Kidney epithelial cell (primary cell): ENCODE data around the gene ARIH2. TPM values are rescaled to one million over a fixed set of nuclear protein-coding genes. Genes with fewer than 3 reads are reported as not detected.

Source experiments
- DNase-seq: peaks from one replicate; pipeline ENCODE4 v3.0.0-alpha.2; 2010; ENCODE audit warnings: low read depth
- H3K27me3 ChIP-seq: 2 replicates; pipeline ENCODE4 v1.6.0; 2011; ENCODE audit warnings: low read length; ENCODE audit not compliant: control insufficient read depth, insufficient read depth
- H3K36me3 ChIP-seq: 2 replicates; pipeline ENCODE4 v1.5.1; 2011; ENCODE audit warnings: low read length; ENCODE audit not compliant: control insufficient read depth, insufficient read depth
- H3K4me3 ChIP-seq: 2 replicates; pipeline ENCODE4 v1.5.1; 2011; ENCODE audit warnings: low read depth, mild to moderate bottlenecking, control low read depth, low read length
- CTCF ChIP-seq: IDR thresholded peaks from 2 replicates; pipeline ENCODE4 v1.5.1; 2011; ENCODE audit warnings: mild to moderate bottlenecking, moderate library complexity, low read length, control low read depth, inconsistent platforms; ENCODE audit not compliant: insufficient read depth, poor library complexity, severe bottlenecking
- total RNA-seq: library from RNA; depleted of rRNA; stranded (reverse); fragments of >200 nt; gene quantifications from 2 replicates; pipeline ENCODE4 v1.2.3, GENCODE V29; 2015

The ARIH2 gene
- total RNA-seq, 1 donor from 2014 or later: 99.9 TPM

- Histone ChIP-seq H3K36me3 (peaks cover 3% of the 10 kb centered on the region), H3K4me3 (no peak overlapping the region), H3K27me3 (no peaks in the 10 kb centered on the region)
- no peak for TF ChIP-seq CTCF
- DNase-seq: no peak
Observed at GRCh38 chr3:49029563-49029884, 110.9 kb downstream of the ARIH2 start.

- no peak for TF ChIP-seq CTCF
- Histone ChIP-seq H3K4me3 (no peak overlapping the region), H3K27me3 (no peaks in the 10 kb centered on the region), H3K36me3 (peaks cover 5% of the 10 kb centered on the region)
- no peak for DNase-seq
Observed at GRCh38 chr3:49030321-49030720, 111.7 kb downstream of the ARIH2 start.

- DNase-seq: no peak
- Histone ChIP-seq H3K27me3 (no peaks in the 10 kb centered on the region), H3K36me3 (peaks cover 4% of the 10 kb centered on the region), H3K4me3 (no peak overlapping the region)
- TF ChIP-seq CTCF: no peak
Observed at GRCh38 chr3:49032646-49033304, 114.1 kb downstream of the ARIH2 start.

GRCh38 chr3:49034650-49035049 is 116.0 kb downstream of the ARIH2 start:
- DNase-seq: no peak
- no peak for TF ChIP-seq CTCF
- Histone ChIP-seq H3K27me3 (no peaks in the 10 kb centered on the region), H3K4me3 (no peak overlapping the region), H3K36me3 (peaks cover 4% of the 10 kb centered on the region)

GRCh38 chr3:49035281-49035680 is 116.6 kb downstream of the ARIH2 start:
- no peak for DNase-seq
- H3K36me3 ChIP-seq: peaks cover 4% of the 10 kb centered on the region
- no peak for TF ChIP-seq CTCF
- no peak overlapping the region for H3K4me3 ChIP-seq
- no peaks in the 10 kb centered on the region for H3K27me3 ChIP-seq

Other genes with a start within 250 kb of the ARIH2 start
- gene NCKIPSD, start 232.9 kb upstream of the ARIH2 start, total RNA-seq: 15.3 and 34.0 TPM in 2 replicates
- gene IP6K2, start 201.6 kb upstream of the ARIH2 start, total RNA-seq: 81.2 and 109 TPM in 2 replicates
- gene PRKAR2A, start 71.0 kb upstream of the ARIH2 start, total RNA-seq: 27.5 and 34.9 TPM in 2 replicates
- gene SLC25A20, start 20.0 kb upstream of the ARIH2 start, total RNA-seq: 6.9 and 12.3 TPM in 2 replicates
- 29.0 and 43.2 TPM in 2 replicates for gene P4HTM, start 71.4 kb downstream of the ARIH2 start, total RNA-seq
- gene WDR6, start 88.5 kb downstream of the ARIH2 start, total RNA-seq: 124 and 135 TPM in 2 replicates
- 55.2 and 61.0 TPM in 2 replicates for gene DALRD3, start 99.7 kb downstream of the ARIH2 start, total RNA-seq
- gene NDUFAF3, start 103.3 kb downstream of the ARIH2 start, total RNA-seq: 102 and 145 TPM in 2 replicates
- gene IMPDH2, start 110.6 kb downstream of the ARIH2 start, total RNA-seq: 127 and 177 TPM in 2 replicates
- gene QRICH1, start 175.2 kb downstream of the ARIH2 start, total RNA-seq: 56.0 and 75.6 TPM in 2 replicates
- 279 and 320 TPM in 2 replicates for gene QARS1, start 185.9 kb downstream of the ARIH2 start, total RNA-seq
- gene USP19, start 202.0 kb downstream of the ARIH2 start, total RNA-seq: 55.2 and 62.6 TPM in 2 replicates
- gene LAMB2, start 214.2 kb downstream of the ARIH2 start, total RNA-seq: 197 and 262 TPM in 2 replicates
- gene CCDC71, start 247.5 kb downstream of the ARIH2 start, total RNA-seq: 41.2 and 46.6 TPM in 2 replicates